Activated naive CD4-positive, alpha-beta T cell (primary cell): ENCODE data around the gene PDCL2.
"Not testable (repeated sequence)": the region's sequence is repeated elsewhere in the genome, so short reads cannot be mapped to it uniquely, and the experiment has no call there.

Experiments
- DNase-seq, 4 experiments: peaks; one replicate each; lab custom pipeline; 2025; lab: John Stamatoyannopoulos, UW

The PDCL2 gene

GRCh38 chr4:55592014-55592413, at the start of gene PDCL2:
TSS of gene PDCL2 (minus strand) at chr4:55592245. CDS start at chr4:55592109, 136 bp downstream.
- no peak for DNase-seq

- no peak for DNase-seq
Measured at GRCh38 chr4:55637272-55637820, 45.3 kb upstream of the PDCL2 start.

GRCh38 chr4:55636656-55636999, 44.6 kb upstream of the PDCL2 start:
- no peak for DNase-seq

GRCh38 chr4:55635741-55636655, 44.0 kb upstream of the PDCL2 start, which contains the start of gene NMU:
TSS of gene NMU (minus strand) at chr4:55636298. CDS start at chr4:55636192, 106 bp downstream.
- DNase-seq, result peak in 1 of 4 experiments; percentile 2

- no peak for DNase-seq
Measured at GRCh38 chr4:55635282-55635681, 43.2 kb upstream of the PDCL2 start.

GRCh38 chr4:55634417-55635128, 42.5 kb upstream of the PDCL2 start:
- DNase-seq, result no peak

- DNase-seq, result no peak
Measured at GRCh38 chr4:55633903-55634302, 41.9 kb upstream of the PDCL2 start.

GRCh38 chr4:55625835-55626234, 33.8 kb upstream of the PDCL2 start:
- no peak for DNase-seq

GRCh38 chr4:55624063-55624462, 32.0 kb upstream of the PDCL2 start:
- not testable (repeated sequence) for DNase-seq

- no peak for DNase-seq
Measured at GRCh38 chr4:55618546-55619143, 26.6 kb upstream of the PDCL2 start.

- DNase-seq, result no peak
Measured at GRCh38 chr4:55617587-55618197, 25.6 kb upstream of the PDCL2 start.

- DNase-seq, result no peak
Measured at GRCh38 chr4:55615008-55615407, 23.0 kb upstream of the PDCL2 start.

GRCh38 chr4:55613621-55614020, 21.6 kb upstream of the PDCL2 start:
- no peak for DNase-seq

- DNase-seq, result no peak
Measured at GRCh38 chr4:55612341-55612740, 20.3 kb upstream of the PDCL2 start.

- DNase-seq, result no peak
Measured at GRCh38 chr4:55611358-55612059, 19.5 kb upstream of the PDCL2 start.

- DNase-seq, result no peak
Measured at GRCh38 chr4:55610381-55610780, 18.3 kb upstream of the PDCL2 start.

- DNase-seq, result no peak
Measured at GRCh38 chr4:55609393-55609866, 17.4 kb upstream of the PDCL2 start.

- no peak for DNase-seq
Measured at GRCh38 chr4:55608591-55608990, 16.5 kb upstream of the PDCL2 start.

- DNase-seq, result no peak
Measured at GRCh38 chr4:55604996-55605395, 13.0 kb upstream of the PDCL2 start.

- DNase-seq, result no peak
Measured at GRCh38 chr4:55600640-55601039, 8.6 kb upstream of the PDCL2 start.

- DNase-seq, result no peak
Measured at GRCh38 chr4:55598641-55599040, 6.6 kb upstream of the PDCL2 start.
